PC-3 (cell line): Measurements from ENCODE around the gene KANK3. TPM values are rescaled to one million over a fixed set of nuclear protein-coding genes. Genes with fewer than 3 reads are reported as not detected.

Experiments used
- ATAC-seq: fragments of 200-7000 bp; cut with Tn5 transposase; 2 replicates; pipeline ENCODE4 v1.9.1; 2020; ENCODE audit warnings: mild to moderate bottlenecking, moderate library complexity
- BruUV-seq: library from RNA; stranded (reverse); fragments of 400-500 nt; replicated peaks from 2 replicates; lab custom pipeline; 2021; lab: Mats Ljungman, UMichigan
- CTCF ChIA-PET: fragments of 300-600 bp; sonication (Branson Sonifier 250); formaldehyde crosslinking; loops from one replicate; lab custom pipeline; 2022; ENCODE audit warnings: antibody characterized with exemption; lab: Charles Lee
- POLR2A ChIA-PET: fragments of 300-600 bp; sonication (Branson Sonifier 250); formaldehyde crosslinking; loops from one replicate; lab custom pipeline; 2022; ENCODE audit warnings: antibody characterized with exemption; ENCODE audit not compliant: unreplicated experiment; lab: Charles Lee
- DNase-seq: peaks from one replicate; pipeline ENCODE4 v3.0.0-alpha.2; 2015
- H2AFZ ChIP-seq: fragments of 300-600 bp; sonication (generic); 2 replicates; pipeline ENCODE4 v1.6.0; 2016; ENCODE audit warnings: antibody characterized with exemption, low read length
- H3F3A ChIP-seq: fragments of 300-600 bp; sonication (generic); one replicate; pipeline ENCODE4 v1.6.0; 2017; ENCODE audit warnings: antibody characterized with exemption, low read length, control low read depth, mild to moderate bottlenecking; ENCODE audit not compliant: unreplicated experiment
- H3K27ac ChIP-seq: fragments of 300-600 bp; sonication (generic); 2 replicates; pipeline ENCODE4 v1.5.1; 2016; ENCODE audit warnings: mild to moderate bottlenecking, low read length
- H3K27me3 ChIP-seq: fragments of 300-600 bp; sonication (generic); 2 replicates; pipeline ENCODE4 v1.6.1; 2016; ENCODE audit warnings: low read length, mixed read lengths
- H3K36me3 ChIP-seq: fragments of 300-600 bp; sonication (generic); 2 replicates; pipeline ENCODE4 v1.6.1; 2016; ENCODE audit warnings: low read depth, mixed run types, low read length, mixed read lengths
- H3K4me1 ChIP-seq: fragments of 300-600 bp; sonication (generic); 2 replicates; pipeline ENCODE4 v1.5.1; 2016; ENCODE audit warnings: low read length; ENCODE audit not compliant: insufficient read depth
- H3K4me2 ChIP-seq: fragments of 300-600 bp; sonication (generic); 2 replicates; pipeline ENCODE4 v1.6.0; 2016; ENCODE audit warnings: low read length
- H3K4me3 ChIP-seq: fragments of 300-600 bp; sonication (generic); 2 replicates; pipeline ENCODE4 v1.5.1; 2016; ENCODE audit warnings: mild to moderate bottlenecking, low read length, mixed read lengths
- H3K79me2 ChIP-seq: fragments of 300-600 bp; sonication (generic); 2 replicates; pipeline ENCODE4 v1.6.1; 2017; ENCODE audit warnings: low read length, mixed read lengths
- H3K9ac ChIP-seq: fragments of 300-600 bp; sonication (generic); 2 replicates; pipeline ENCODE4 v1.6.0; 2016; ENCODE audit warnings: mild to moderate bottlenecking, low read length
- H3K9me2 ChIP-seq: fragments of 300-600 bp; sonication (generic); replicated peaks from 2 replicates; pipeline ENCODE4 v1.6.1; 2016; ENCODE audit warnings: mixed run types, low read length, mixed read lengths
- H3K9me3 ChIP-seq: fragments of 300-600 bp; sonication (generic); 2 replicates; pipeline ENCODE4 v1.6.1; 2016; ENCODE audit warnings: low read length, mixed read lengths
- H4K20me1 ChIP-seq: fragments of 300-600 bp; sonication (generic); 2 replicates; pipeline ENCODE4 v1.6.1; 2016; ENCODE audit warnings: low read length, mixed read lengths
- CTCF ChIP-seq: fragments of 300-600 bp; sonication (generic); conservative IDR thresholded peaks from 2 replicates; pipeline ENCODE4 v1.5.1; 2017; ENCODE audit warnings: antibody characterized with exemption, low read depth, mild to moderate bottlenecking, low read length
- EZH2 ChIP-seq: fragments of 300-600 bp; sonication (generic); IDR thresholded peaks from one replicate; pipeline ENCODE4 v1.6.1; 2017; ENCODE audit warnings: antibody characterized with exemption, mild to moderate bottlenecking, low read length; ENCODE audit not compliant: unreplicated experiment
- EZH2phosphoT487 ChIP-seq: fragments of 300-600 bp; sonication (generic); IDR thresholded peaks from 2 replicates; pipeline ENCODE4 v1.6.1; 2018; ENCODE audit warnings: mild to moderate bottlenecking, antibody characterized with exemption, low read length, borderline replicate concordance
- intact Hi-C: fragments of 100-400 bp; cut with micrococcal nuclease; formaldehyde crosslinking; loops from 2 replicates; pipeline ENCODE4 v1.9.0; 2023
- total RNA-seq: library from RNA; depleted of rRNA; stranded (reverse); fragments of >200 nt; gene quantifications from 2 replicates; pipeline ENCODE4 v1.2.3, GENCODE V29; 2014

Gene KANK3
- total RNA-seq, 1 experiment from 2014 or later, result 0.87 TPM

- no peaks in the 10 kb centered on the region for H4K20me1 ChIP-seq
- no peaks in the 10 kb centered on the region for H3F3A ChIP-seq
- peaks cover 40% of the 10 kb centered on the region for H3K4me1 ChIP-seq
- CTCF ChIA-PET, result interaction anchor here (0.7 kb wide), 1 partner anchor 18 kb away, joined by 3 read pairs; no protein-coding TSS in a partner anchor
- BruUV-seq, result no TSS peak
- H3K4me2 ChIP-seq, result no peak overlapping the region
- intact Hi-C loops, result no loop called here
- H3K9me3 ChIP-seq, result no peaks in the 10 kb centered on the region
- H3K9me2 ChIP-seq, result no peaks in the 10 kb centered on the region
- ATAC-seq (no peak), DNase-seq (no peak)
- TF ChIP-seq CTCF, result no peak
- no peak for TF ChIP-seq EZH2phosphoT487
- no peak for TF ChIP-seq EZH2
- no peak overlapping the region for H2AFZ ChIP-seq
- H3K4me3 ChIP-seq, result no peak overlapping the region
- H3K9ac ChIP-seq, result no peak overlapping the region
- no peaks in the 10 kb centered on the region for H3K36me3 ChIP-seq
- H3K27me3 ChIP-seq, result no peaks in the 10 kb centered on the region
- no peak overlapping the region for H3K27ac ChIP-seq
- POLR2A ChIA-PET, result interaction anchor here (0.5 kb wide), 1 partner anchor 83 kb away, joined by 5 read pairs; no protein-coding TSS in a partner anchor
- no peaks in the 10 kb centered on the region for H3K79me2 ChIP-seq
Observed at GRCh38 chr19:8366121-8366581, 23.1 kb upstream of the KANK3 start.

GRCh38 chr19:8363803-8364771 is 21.0 kb upstream of the KANK3 start, which contains the start of gene ANGPTL4:
Gene ANGPTL4, plus strand, starts transcription at chr19:8364155. Its CDS starts 167 bp downstream, at chr19:8364322.
- TSS peak; percentile 64 for BruUV-seq
- POLR2A ChIA-PET, result interaction anchor here (0.7 kb wide), 1 partner anchor 48 kb away, joined by 15 read pairs; no protein-coding TSS in a partner anchor
- intact Hi-C loops, result no loop called here

More at GRCh38 chr19:8363803-8364771, 21.0 kb upstream of the KANK3 start, which contains the start of gene ANGPTL4:
- no peaks in the 10 kb centered on the region for H3K27me3 ChIP-seq
- H4K20me1 ChIP-seq, result no peaks in the 10 kb centered on the region
- TF ChIP-seq EZH2 (no peak), CTCF (peak; percentile 44)
- peak within 1 kb of the TSS; percentile 35 for H3K27ac ChIP-seq
- peaks cover 40% of the 10 kb centered on the region for H3K4me1 ChIP-seq
- no peaks in the 10 kb centered on the region for H3K9me3 ChIP-seq
- ATAC-seq, result peak; percentile 52
- DNase-seq, result peak; percentile 79
- H3K4me2 ChIP-seq, result peak within 1 kb of the TSS; percentile 100
- H3K4me3 ChIP-seq, result peak within 1 kb of the TSS; percentile 84
- no peaks in the 10 kb centered on the region for H3K36me3 ChIP-seq
- peak within 1 kb of the TSS; percentile 59 for H3K9ac ChIP-seq
- H3K9me2 ChIP-seq, result no peaks in the 10 kb centered on the region
- H2AFZ ChIP-seq, result peak within 1 kb of the TSS; percentile 79
- CTCF ChIA-PET, result no interaction called here
- no peaks in the 10 kb centered on the region for H3F3A ChIP-seq
- H3K79me2 ChIP-seq, result no peaks in the 10 kb centered on the region
